ENCODE measurements around the gene ZNF516.

ZNF516 gene

GRCh38 chr18:76380791-76381405 is 114.1 kb downstream of the ZNF516 start:
- DNase-seq (ENCODE audit: low read depth) = no peak

- DNase-seq (ENCODE audit: low read depth) = no peak
Observed at GRCh38 chr18:76380127-76380729, 114.8 kb downstream of the ZNF516 start.

DNA sequence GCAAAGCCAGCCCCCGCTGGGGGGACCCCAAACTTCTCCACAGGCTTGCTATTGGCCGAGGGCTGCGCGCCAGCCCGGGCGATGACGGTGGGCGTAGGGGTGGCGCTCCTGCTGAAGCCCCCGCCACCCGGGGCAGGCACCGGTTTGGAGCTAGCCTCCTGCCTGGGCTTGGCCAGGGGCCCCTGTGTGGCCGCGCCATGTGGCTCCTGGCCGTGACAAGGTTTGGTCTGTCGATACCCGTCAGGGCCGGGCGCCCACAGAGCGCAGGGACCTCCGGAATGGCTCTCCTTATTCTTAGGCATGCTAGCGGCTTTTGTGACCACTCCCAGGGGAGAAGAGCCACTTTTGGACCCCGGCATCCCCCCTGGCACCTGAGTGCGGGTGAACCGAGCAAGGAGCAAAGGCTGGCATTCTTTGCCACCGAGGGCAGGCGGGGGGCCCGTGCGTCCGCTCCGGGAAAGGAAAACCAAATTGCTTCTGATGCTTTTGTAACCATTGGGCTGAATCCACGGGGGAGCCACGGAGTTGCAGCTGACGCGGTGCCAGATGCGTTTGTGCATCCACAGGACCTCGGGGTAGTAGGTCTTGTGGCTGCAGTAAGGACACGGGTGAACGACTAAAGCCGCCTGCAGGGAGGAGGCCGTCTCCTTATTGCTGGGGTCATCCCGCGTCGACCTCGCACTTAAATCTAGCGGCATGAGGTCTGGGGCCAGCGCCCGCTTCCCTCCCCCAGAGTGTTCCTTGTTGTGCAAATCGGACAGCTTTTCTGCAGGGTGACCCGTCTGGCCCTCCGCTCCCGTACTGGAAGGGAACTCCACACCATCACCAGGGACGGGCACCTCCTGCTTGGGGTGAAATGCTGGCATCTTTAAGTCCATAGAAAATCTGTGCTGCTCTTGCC is 115.6 kb downstream of the ZNF516 start:
- DNase-seq (ENCODE audit: low read depth) = no peak

GRCh38 chr18:76378526-76379215 is 116.4 kb downstream of the ZNF516 start:
- DNase-seq (ENCODE audit: low read depth) = no peak

GRCh38 chr18:76377359-76377756 is 117.7 kb downstream of the ZNF516 start:
- no peak for DNase-seq (ENCODE audit: low read depth)

- no peak for DNase-seq (ENCODE audit: low read depth)
Observed at GRCh38 chr18:76376668-76377358, 118.2 kb downstream of the ZNF516 start.

- no peak for DNase-seq (ENCODE audit: low read depth)
Observed at GRCh38 chr18:76376225-76376624, 118.8 kb downstream of the ZNF516 start.

- DNase-seq (ENCODE audit: low read depth) = no peak
Observed at GRCh38 chr18:76374330-76375281, 120.4 kb downstream of the ZNF516 start.

GRCh38 chr18:76373297-76373696 is 121.7 kb downstream of the ZNF516 start:
- no peak for DNase-seq (ENCODE audit: low read depth)

DNA sequence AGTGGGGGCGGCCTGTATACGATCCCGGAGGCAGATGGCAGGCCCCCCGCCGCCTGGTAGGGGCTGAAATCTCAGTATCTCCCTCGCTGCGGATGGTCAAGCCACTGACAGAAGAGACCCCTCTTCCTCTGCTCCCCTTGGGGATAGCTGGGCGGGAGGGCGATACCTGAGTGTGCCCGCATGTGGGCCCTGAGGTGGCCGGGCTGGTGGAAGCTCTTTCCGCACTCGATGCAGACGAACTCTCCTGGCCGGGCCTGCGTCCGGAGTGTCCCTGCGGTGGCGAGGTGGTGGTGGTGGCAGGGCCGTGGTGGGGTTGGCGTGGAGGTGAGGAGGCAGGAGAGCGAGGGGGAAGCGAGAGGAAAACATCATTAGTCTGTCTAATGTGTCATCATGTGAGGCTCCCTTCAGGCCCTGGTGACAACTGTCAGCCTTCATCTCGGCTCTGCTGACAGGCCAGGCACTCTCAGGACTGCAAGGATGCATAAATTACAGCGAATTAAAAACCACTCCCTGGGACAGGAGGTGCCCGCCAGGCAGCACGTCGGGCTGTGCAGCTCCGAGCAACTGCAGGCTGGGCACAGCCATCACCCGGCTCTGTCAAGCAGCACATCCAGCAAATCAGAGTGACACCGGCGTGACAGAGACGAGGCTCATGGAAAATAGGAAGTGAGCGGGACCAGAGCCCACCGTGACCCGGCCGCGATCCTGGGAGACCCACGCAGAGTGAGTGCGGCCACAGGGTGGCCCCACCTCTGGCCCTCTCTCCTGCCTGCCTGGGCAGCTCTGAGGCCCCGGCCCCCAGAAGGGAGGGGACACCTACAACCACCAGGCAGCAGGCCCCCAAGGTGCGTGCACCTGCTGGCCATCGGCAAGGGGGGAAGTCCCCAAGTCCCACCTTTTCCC is 123.5 kb downstream of the ZNF516 start:
- no peak for DNase-seq (ENCODE audit: low read depth)

GRCh38 chr18:76370686-76371085 is 124.4 kb downstream of the ZNF516 start:
- DNase-seq (ENCODE audit: low read depth) = no peak

GRCh38 chr18:76370201-76370600 is 124.8 kb downstream of the ZNF516 start:
- no peak for DNase-seq (ENCODE audit: low read depth)

DNA sequence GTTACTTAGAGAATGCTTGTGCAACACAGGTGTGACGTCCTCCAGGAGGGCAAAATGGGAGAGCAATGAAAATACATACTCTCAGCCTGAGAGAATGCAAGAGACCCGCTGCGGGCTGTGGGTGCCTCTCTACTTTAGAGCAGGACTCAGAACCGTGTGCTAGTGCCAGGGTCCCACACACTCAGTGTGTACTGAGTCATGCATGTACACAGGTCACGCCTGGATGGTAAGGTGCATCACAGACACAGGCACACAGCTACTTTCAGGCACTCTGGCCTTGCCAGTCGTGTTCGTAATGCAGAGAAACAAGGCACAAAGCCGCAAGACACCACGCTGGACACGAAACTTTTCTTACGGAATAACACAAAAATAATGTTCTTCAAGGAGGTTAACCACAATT is 125.3 kb downstream of the ZNF516 start:
- DNase-seq (ENCODE audit: low read depth) = no peak

- DNase-seq (ENCODE audit: low read depth) = no peak
Observed at GRCh38 chr18:76368976-76369375, 126.1 kb downstream of the ZNF516 start.

GRCh38 chr18:76368271-76368670 is 126.8 kb downstream of the ZNF516 start:
- DNase-seq (ENCODE audit: low read depth) = no peak

DNA sequence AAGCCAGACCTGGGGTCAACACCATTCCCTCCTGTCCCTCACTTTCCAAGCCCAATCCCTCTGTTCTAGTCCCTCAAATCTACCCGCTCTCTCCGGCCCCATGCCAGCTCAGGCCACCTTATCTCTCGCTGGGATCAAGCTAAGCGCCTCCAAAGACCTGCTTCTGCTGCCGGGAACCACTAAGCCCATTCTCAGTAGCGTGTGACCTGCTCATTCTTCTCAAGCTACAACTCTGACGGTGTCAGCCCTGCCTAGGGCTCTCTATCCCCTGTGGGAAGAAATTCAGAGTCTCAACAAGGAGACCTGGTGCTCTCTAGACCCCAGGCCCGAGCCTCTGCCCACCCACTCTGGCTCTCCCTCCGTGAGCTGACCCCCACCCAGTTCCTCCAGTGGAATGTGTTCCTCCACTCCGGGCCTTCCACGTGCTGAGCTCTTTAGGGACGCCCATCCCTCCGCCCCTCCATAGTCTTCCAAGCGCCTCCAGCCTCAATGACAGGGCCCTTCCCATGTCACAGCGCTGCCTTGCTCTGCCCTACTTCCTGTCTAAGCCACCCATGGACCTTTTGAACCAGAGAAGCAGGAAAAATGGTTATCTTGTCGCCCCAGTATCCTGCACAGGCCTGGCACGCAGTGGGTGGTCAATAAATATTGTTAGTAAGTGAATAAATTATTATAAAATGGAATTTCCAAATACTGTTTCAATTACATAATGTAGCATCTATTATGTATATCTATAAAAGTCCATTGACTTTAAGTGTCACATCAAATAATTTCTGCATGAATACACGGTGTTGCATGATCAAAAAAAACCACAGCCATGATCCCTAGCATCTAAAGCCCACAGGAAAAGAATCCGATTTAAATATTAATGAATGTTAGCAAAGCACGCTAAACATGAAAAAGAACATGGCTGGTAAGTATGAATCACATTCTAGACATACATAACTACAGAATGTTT is 127.6 kb downstream of the ZNF516 start:
- no peak for DNase-seq (ENCODE audit: low read depth)

DNA sequence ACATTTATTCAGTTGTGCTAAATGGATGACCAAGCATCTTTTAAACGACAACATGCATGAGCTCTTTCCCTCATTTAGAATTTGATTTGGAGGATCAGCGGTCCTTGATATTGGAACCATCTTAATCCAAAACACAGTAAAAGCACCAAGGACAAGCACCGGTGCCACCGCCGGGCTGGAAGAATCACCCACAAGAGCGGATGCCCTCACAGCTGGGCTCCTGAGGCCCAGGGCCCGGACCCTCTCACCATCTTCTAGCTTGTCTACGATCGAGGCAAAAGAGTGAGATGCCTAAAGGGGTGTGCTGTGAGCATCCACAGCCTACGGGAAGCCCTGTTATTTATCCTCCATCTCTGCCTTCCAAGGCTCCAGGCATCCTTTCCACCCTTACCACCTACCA is 129.5 kb downstream of the ZNF516 start:
- DNase-seq (ENCODE audit: low read depth) = no peak
